MCF 10A (cell line): ENCODE measurements around the gene BAIAP2L2. TPM values are rescaled to one million over a fixed set of nuclear protein-coding genes. Genes with fewer than 3 reads are reported as not detected.

Experiments
- BruUV-seq: library from RNA; stranded (reverse); fragments of 400-500 nt; replicated peaks from 2 replicates; lab custom pipeline; 2021; lab: Mats Ljungman, UMichigan
- CTCF ChIA-PET: fragments of 300-600 bp; sonication (Branson Sonifier 250); formaldehyde crosslinking; extraction: SDS; loops from one replicate; lab custom pipeline; 2021; ENCODE audit warnings: antibody characterized with exemption, inconsistent platforms; lab: Yijun Ruan, JAX
- POLR2A ChIA-PET: fragments of 300-600, 350-650 bp; sonication (Branson Sonifier 250); formaldehyde crosslinking; extraction: SDS; loops from one replicate; lab custom pipeline; 2020; ENCODE audit warnings: antibody characterized with exemption, inconsistent platforms; lab: Yijun Ruan, JAX
- DNase-seq: peaks from one replicate; pipeline ENCODE4 v3.0.0-alpha.2; 2018; ENCODE audit not compliant: unreplicated experiment
- H3K27ac Mint-ChIP-seq: one replicate; pipeline ENCODE4 v1.8.0; 2022; ENCODE audit warnings: mild to moderate bottlenecking, low read depth, mixed read lengths; ENCODE audit not compliant: unreplicated experiment
- H3K27me3 Mint-ChIP-seq: one replicate; pipeline ENCODE4 v1.8.0; 2022; ENCODE audit warnings: mixed read lengths; ENCODE audit not compliant: insufficient read depth, unreplicated experiment
- H3K36me3 Mint-ChIP-seq: one replicate; pipeline ENCODE4 v1.8.0; 2022; ENCODE audit warnings: mild to moderate bottlenecking, moderate library complexity, mixed read lengths; ENCODE audit not compliant: insufficient read depth, unreplicated experiment
- H3K4me1 Mint-ChIP-seq: one replicate; pipeline ENCODE4 v1.8.0; 2022; ENCODE audit warnings: mixed read lengths; ENCODE audit not compliant: insufficient read depth, unreplicated experiment
- H3K4me3 Mint-ChIP-seq: one replicate; pipeline ENCODE4 v1.8.0; 2022; ENCODE audit warnings: mild to moderate bottlenecking, moderate library complexity, mixed read lengths; ENCODE audit not compliant: unreplicated experiment
- H3K9me3 Mint-ChIP-seq: one replicate; pipeline ENCODE4 v1.8.0; 2022; ENCODE audit warnings: mixed read lengths; ENCODE audit not compliant: unreplicated experiment
- intact Hi-C: fragments of 100-400 bp; cut with micrococcal nuclease; formaldehyde crosslinking; loops from 2 replicates; pipeline ENCODE4 v1.14.1; 2022
- total RNA-seq: library from RNA; stranded (reverse); gene quantifications from 2 replicates; pipeline ENCODE4 v1.2.3, GENCODE V29; 2022
- TF ChIP-seq, protein P1 (sequence below): fragments of 200-600 bp; IDR thresholded peaks from one replicate; pipeline ENCODE4 v1.8.0; 2022; ENCODE audit warnings: antibody characterized with exemption, mild to moderate bottlenecking; ENCODE audit not compliant: unreplicated experiment

BAIAP2L2 gene
- total RNA-seq, 1 experiment from 2014 or later = 7.1 TPM

DNA sequence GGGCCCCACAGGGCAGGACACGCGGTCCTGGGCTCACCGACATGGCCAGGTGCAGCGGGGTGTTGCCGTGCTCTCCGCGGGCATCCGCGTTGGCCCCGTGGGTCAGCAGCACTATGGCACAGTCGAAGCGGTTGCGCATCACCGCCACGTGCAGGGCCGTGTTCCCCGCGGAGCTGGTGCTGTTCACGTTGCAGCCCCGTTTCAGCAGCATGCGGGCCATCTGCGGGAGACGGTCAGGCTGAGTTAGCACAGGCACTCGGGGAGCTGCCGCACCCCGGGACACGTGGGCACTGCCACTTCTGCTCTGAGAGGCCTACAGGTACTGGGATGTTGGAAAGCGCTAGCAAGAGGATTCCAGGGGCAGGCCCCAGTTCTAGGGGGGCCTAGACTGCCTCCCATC is 22.3 kb upstream of the BAIAP2L2 start:
- Mint-ChIP-seq H3K4me3 (no peak overlapping the region), H3K36me3 (peaks cover 8% of the 10 kb centered on the region), H3K4me1 (peaks cover 13% of the 10 kb centered on the region), H3K27ac (no peak overlapping the region), H3K27me3 (no peaks in the 10 kb centered on the region), H3K9me3 (no peaks in the 10 kb centered on the region)
- DNase-seq = no peak
- TF ChIP-seq, protein P1, sequence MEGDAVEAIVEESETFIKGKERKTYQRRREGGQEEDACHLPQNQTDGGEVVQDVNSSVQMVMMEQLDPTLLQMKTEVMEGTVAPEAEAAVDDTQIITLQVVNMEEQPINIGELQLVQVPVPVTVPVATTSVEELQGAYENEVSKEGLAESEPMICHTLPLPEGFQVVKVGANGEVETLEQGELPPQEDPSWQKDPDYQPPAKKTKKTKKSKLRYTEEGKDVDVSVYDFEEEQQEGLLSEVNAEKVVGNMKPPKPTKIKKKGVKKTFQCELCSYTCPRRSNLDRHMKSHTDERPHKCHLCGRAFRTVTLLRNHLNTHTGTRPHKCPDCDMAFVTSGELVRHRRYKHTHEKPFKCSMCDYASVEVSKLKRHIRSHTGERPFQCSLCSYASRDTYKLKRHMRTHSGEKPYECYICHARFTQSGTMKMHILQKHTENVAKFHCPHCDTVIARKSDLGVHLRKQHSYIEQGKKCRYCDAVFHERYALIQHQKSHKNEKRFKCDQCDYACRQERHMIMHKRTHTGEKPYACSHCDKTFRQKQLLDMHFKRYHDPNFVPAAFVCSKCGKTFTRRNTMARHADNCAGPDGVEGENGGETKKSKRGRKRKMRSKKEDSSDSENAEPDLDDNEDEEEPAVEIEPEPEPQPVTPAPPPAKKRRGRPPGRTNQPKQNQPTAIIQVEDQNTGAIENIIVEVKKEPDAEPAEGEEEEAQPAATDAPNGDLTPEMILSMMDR = no peak
- intact Hi-C loops = no loop called here
- ChIA-PET POLR2A (no interaction called here), CTCF (interaction anchor here (0.7 kb wide), 1 partner anchor 79 kb away, joined by 3 read pairs; no protein-coding TSS in a partner anchor)
- BruUV-seq = no TSS peak

DNA sequence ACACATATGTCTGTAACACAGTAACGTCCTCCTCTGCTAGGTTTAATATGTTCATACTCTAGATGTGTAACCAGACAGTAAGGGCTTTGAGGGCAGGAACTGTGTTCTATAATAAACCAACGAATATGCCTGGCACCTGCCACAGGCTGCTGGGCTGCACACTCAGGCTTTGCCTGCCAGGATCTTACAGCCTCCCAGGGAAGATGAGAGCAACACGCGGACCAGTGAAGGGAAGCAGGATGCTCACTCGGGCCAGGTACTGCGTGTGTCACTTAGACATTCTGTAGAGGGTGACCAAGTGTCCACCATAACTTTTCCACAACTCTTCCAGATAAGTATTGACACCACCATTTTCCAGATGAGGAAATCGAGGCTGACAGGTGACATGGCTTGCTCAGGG is 21.7 kb upstream of the BAIAP2L2 start:
- DNase-seq = no peak
- no TSS peak for BruUV-seq
- peaks cover 8% of the 10 kb centered on the region for H3K36me3 Mint-ChIP-seq
- H3K4me1 Mint-ChIP-seq = peaks cover 13% of the 10 kb centered on the region
- ChIA-PET CTCF (interaction anchor here (0.7 kb wide), 1 partner anchor 80 kb away, joined by 3 read pairs; no protein-coding TSS in a partner anchor), POLR2A (no interaction called here)
- no peaks in the 10 kb centered on the region for H3K27me3 Mint-ChIP-seq
- no peaks in the 10 kb centered on the region for H3K9me3 Mint-ChIP-seq
- TF ChIP-seq, protein P1 = no peak
- intact Hi-C loops = no loop called here
- H3K4me3 Mint-ChIP-seq = no peak overlapping the region
- H3K27ac Mint-ChIP-seq = no peak overlapping the region

DNA sequence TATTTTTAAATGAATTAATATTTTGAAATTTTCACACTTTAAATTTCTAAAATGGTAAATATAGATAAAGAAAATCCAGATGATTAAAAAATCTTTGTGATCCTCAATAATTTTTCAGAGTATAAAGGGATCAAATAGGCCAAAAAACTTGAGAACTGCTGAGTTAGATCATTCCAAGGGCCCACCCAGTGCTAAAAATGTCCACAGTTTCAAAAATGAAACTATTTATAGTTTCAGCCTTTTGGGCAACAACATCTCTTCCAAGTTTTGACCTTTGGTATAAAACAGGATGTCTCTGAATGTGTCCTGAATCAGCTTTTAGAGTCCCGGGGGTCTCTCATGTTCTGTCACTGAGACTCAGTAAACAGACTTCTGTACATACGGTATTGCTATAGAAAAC is 20.9 kb upstream of the BAIAP2L2 start:
- Mint-ChIP-seq H3K27ac (no peak overlapping the region), H3K27me3 (no peaks in the 10 kb centered on the region), H3K36me3 (peaks cover 8% of the 10 kb centered on the region), H3K4me1 (peaks cover 13% of the 10 kb centered on the region), H3K9me3 (no peaks in the 10 kb centered on the region), H3K4me3 (no peak overlapping the region)
- DNase-seq = no peak
- CTCF ChIA-PET = interaction anchor here (1.3 kb wide), 1 partner anchor 13 kb away, joined by 3 read pairs; no protein-coding TSS in a partner anchor
- POLR2A ChIA-PET = no interaction called here
- intact Hi-C loops = no loop called here
- no TSS peak for BruUV-seq
- TF ChIP-seq, protein P1 = no peak

DNA sequence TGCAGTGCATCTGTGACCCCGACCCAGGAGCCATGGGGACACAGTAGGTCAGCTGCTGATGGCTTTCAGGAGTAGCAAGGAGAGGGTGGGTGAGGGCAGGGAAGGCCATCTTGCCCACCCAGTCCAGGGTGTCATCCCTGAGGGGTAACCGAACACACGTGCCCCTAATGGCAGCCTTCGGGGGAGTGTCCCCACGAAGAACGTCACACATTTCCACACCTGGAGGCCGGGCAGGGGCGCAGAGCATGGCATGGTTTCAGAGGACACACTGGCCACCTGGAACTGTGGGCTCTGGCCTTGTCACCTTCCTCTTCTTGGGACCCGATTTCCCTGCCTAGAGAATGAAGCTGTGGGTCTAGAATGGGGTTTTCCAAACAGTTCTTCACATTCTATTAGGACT is 19.4 kb upstream of the BAIAP2L2 start:
- Mint-ChIP-seq H3K4me3 (no peak overlapping the region), H3K4me1 (no peaks in the 10 kb centered on the region), H3K27ac (no peak overlapping the region), H3K36me3 (peaks cover 14% of the 10 kb centered on the region), H3K9me3 (no peaks in the 10 kb centered on the region), H3K27me3 (no peaks in the 10 kb centered on the region)
- TF ChIP-seq, protein P1 = no peak
- CTCF ChIA-PET = interaction anchor here (0.7 to 1.0 kb wide), 3 partner anchors 93 to 166 kb away, joined by 3 to 4 read pairs (median 3); no protein-coding TSS in a partner anchor
- POLR2A ChIA-PET = no interaction called here
- intact Hi-C loops = no loop called here
- no peak for DNase-seq
- no TSS peak for BruUV-seq
